Epithelial cell of umbilical artery (primary cell): ENCODE results near the gene MPP1. TPM values are rescaled to one million over a fixed set of nuclear protein-coding genes. Genes with fewer than 3 reads are reported as not detected.

Experiments
- total RNA-seq: library from RNA; depleted of rRNA; stranded (reverse); fragments of >200 nt; gene quantifications from 2 replicates; pipeline ENCODE4 v1.2.3, GENCODE V29; 2014

Gene MPP1
- 11.7 and 21.4 TPM in 2 replicates for total RNA-seq

DNA sequence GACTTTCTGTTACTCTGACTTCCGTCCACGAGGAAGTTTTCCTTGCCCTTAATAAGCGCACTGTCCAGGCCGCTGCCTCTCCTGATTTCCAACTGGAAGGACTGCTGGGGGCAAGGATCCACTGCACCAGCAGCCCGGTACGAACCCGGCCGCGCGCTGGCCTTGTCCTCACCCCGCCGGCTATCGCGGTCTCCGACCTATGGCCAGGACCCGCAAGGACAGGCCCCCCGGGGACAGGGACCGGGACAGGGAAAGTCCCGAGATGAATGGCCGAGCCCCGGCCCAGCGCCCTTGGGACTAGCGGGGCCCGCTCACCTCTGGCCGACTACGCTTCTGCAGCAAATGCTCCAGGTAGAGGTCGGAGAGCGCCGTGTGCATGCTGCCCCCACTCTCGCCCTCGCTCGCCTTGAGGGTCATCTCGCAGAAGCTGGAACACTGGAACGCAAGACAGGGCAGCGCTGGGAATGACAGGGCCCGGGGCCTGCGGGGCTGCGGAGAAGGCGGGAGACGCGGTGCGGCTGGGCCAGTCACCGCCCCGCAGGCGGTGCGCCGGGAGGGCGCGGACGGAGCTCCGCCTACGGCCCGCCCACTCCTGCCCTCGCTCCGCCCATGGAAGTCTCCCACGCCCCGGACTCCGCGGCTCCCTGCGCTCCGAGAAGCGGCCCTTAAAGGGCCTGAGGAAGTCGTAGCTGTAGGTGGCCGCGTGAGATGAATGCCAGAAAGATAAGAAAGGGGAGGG, at the start of gene MPP1:
MPP1 (minus strand) TSS at position 529 of the 739 bp plus-strand sequence; CDS start at position 417, 112 bp downstream.

DNA sequence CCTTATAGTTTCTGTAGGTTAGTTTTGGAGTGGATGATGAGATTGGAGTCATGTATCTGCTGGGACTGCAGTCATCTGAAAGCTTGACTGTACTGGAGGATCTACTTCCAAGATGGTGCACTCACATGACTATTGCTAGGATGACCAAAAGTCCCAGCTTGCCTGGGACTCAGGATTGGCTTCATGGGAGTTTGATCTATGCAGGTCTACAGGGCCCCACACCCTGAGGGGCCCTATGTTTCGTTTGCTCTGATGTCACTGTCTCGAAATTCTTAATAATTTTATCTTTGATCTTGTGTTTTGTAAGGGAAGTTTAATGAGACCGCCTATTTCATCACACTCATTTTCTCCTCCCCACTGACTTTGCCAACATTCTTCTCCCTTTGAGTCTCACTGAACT, 29.3 kb upstream of the MPP1 start, which contains the start of gene SMIM9:
SMIM9 (minus strand) TSS at position 101 of the 400 bp plus-strand sequence. CDS start 3,806 bp downstream, outside the sequence.

DNA sequence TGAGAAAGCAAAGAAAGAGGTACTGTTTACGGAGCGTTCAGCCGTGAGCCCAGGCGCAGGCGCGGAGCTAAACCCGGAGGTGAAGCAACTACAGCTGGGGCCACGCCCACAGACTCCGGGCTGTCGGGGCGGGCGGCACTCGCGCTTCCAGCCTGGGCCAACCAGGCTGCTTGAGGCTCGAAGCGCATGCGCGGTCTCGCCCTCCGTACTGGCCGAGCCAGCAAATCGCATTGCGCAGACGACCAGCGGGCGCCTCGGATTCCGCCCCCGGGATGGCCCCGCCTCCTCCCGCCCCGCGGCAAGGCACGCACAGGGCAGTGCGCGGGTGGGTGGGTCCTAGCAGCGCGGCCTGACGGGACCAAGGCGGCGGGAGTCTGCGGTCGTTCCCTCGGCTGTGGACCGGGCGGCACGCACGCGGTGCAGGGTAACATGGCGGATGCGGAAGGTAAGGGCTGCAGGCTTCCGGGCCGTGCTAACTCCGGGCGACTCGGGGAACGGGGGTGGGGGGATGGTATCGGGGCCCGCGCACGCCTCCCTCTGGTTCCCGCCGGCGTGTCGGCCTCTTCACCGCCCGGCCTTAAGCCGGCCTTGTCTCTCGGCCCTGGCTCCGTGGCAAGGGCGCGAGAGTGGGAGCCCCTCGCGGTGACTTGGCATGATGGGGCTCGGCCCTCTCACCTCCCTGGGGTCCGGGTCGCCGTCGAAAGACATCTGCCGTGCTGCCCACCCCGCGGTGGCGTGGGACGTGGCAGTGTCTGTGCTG, 42.6 kb downstream of the MPP1 start, which contains the start of gene DKC1:
DKC1 (plus strand) TSS at position 328 of the 760 bp plus-strand sequence; CDS start at position 430, 102 bp downstream.

DNA sequence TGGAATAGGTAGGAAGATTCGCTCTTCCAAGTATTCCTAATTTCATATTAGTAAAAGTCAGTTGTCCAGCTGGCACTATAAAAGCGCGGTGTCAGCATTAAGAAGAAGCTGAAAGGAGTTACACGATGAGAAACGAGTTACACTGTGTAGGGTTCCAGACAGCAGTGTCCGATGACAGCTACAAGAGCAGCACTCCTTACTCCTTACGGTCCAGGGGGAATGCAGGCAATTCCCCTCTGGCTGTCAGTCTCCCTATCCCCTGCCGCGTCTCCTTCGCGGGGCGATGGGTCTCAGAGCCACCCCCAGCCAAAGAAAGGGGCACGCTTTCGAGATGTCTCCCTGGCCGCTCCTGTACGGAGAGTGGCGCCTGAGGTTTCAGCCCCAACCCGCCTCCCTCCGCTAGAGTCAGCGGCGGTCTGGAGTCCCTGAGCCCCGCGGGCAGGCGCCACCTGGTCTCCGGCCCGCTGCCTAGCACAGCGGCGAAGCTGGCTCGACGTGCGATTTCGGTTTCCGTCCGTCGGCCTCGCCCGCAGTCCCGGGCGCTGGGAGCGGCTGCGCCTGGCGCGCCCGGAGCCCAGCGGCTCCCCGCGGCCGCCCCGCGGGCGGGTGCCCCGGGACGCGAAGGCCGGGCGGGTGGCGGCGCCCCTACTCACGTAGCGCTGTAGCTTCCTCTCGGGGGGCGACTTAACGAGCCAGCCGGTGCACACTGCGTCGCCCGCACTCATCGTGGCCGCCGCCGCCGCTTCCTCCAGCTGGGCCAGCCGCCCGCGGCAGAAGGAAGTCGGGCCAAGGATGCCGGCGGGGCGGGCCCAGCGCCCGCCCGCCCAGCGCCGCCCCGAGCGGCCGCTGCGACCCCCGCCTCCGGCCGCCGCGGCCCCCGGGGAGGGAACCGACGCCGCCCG, 54.7 kb downstream of the MPP1 start, which contains the start of gene GAB3:
GAB3 (minus strand) TSS at position 777 of the 902 bp plus-strand sequence; CDS start at position 725, 52 bp downstream.

Other genes with a start within 250 kb of the MPP1 start
- gene CTAG1A, start 220.4 kb downstream of the MPP1 start, total RNA-seq = not detected in 2 replicates
- not detected in 2 replicates for gene CTAG1B, start 186.2 kb downstream of the MPP1 start, total RNA-seq
- not detected in 2 replicates for gene CTAG2, start 151.9 kb downstream of the MPP1 start, total RNA-seq
- gene GAB3, start 54.4 kb downstream of the MPP1 start, total RNA-seq = 1.6 and 5.0 TPM in 2 replicates
- gene DKC1, start 42.6 kb downstream of the MPP1 start, total RNA-seq = 73.7 and 81.2 TPM in 2 replicates
- gene SMIM9, start 29.2 kb upstream of the MPP1 start, total RNA-seq = not detected in 2 replicates
- 1.2 and 2.3 TPM in 2 replicates for gene F8A1, start 80.9 kb upstream of the MPP1 start, total RNA-seq
- 0.97 and 1.5 TPM in 2 replicates for gene F8, start 217.2 kb upstream of the MPP1 start, total RNA-seq
- gene FUNDC2, start 221.4 kb upstream of the MPP1 start, total RNA-seq = 35.1 and 39.6 TPM in 2 replicates